Neutrophil (primary cell): Measurements from ENCODE around the gene CDH26.

Source experiments
- H3K27ac ChIP-seq: fragments of 200-600 bp; sonication (generic); 2 replicates; pipeline ENCODE4 v1.5.1; 2016; ENCODE audit warnings: mild to moderate bottlenecking, moderate library complexity
- H3K27me3 ChIP-seq: fragments of 200-600 bp; sonication (generic); 2 replicates; pipeline ENCODE4 v1.6.0; 2016; ENCODE audit warnings: mild to moderate bottlenecking
- H3K36me3 ChIP-seq: fragments of 200-600 bp; sonication (generic); 2 replicates; pipeline ENCODE4 v1.5.1; 2017
- H3K4me1 ChIP-seq, 2 experiments: fragments of 200-600 bp in 1 of 2; sonication (generic) in 1 of 2; 1 replicate in 1 of 2; 2 replicates in 1 of 2; pipeline versions ENCODE4 v1.5.1 to v1.6.1; 2013 to 2016; ENCODE audit warnings: low read depth in 1 of 2, low read length in 1 of 2, mild to moderate bottlenecking in 1 of 2, moderate library complexity in 1 of 2; ENCODE audit not compliant: control insufficient read depth in 1 of 2, insufficient read depth in 1 of 2
- H3K4me3 ChIP-seq, 2 experiments: fragments of 200-600 bp in 1 of 2; sonication (generic) in 1 of 2; 1 replicate in 1 of 2; 2 replicates in 1 of 2; pipeline ENCODE4 v1.5.1; 2013 to 2016; ENCODE audit warnings: low read depth in 1 of 2, low read length in 1 of 2, mild to moderate bottlenecking in 1 of 2, moderate library complexity in 1 of 2
- H3K9me3 ChIP-seq: fragments of 200-600 bp; sonication (generic); 2 replicates; pipeline ENCODE4 v1.5.1; 2016
- CTCF ChIP-seq: fragments of 200-600 bp; sonication (generic); IDR thresholded peaks from 2 replicates; pipeline ENCODE4 v1.5.1; 2016; ENCODE audit warnings: antibody characterized with exemption

The CDH26 gene

GRCh38 chr20:60060593-60060992 lies 102.4 kb downstream of the CDH26 start:
- peak overlapping the region; percentile 26 to 30 for H3K4me3 ChIP-seq
- no peaks in the 10 kb centered on the region for H3K27me3 ChIP-seq
- H3K4me1 ChIP-seq: peaks cover 63 to 64% of the 10 kb centered on the region in 2 experiments
- H3K9me3 ChIP-seq: no peaks in the 10 kb centered on the region
- no peak for TF ChIP-seq CTCF
- no peaks in the 10 kb centered on the region for H3K36me3 ChIP-seq
- H3K27ac ChIP-seq: peak overlapping the region; percentile 98

GRCh38 chr20:60062431-60063047 lies 104.3 kb downstream of the CDH26 start:
- H3K4me1 ChIP-seq: peaks cover 43 to 44% of the 10 kb centered on the region in 2 experiments
- no peaks in the 10 kb centered on the region for H3K36me3 ChIP-seq
- no peak overlapping the region for H3K27ac ChIP-seq
- H3K27me3 ChIP-seq: no peaks in the 10 kb centered on the region
- no peak for TF ChIP-seq CTCF
- H3K9me3 ChIP-seq: no peaks in the 10 kb centered on the region
- H3K4me3 ChIP-seq: no peak overlapping the region

DNA sequence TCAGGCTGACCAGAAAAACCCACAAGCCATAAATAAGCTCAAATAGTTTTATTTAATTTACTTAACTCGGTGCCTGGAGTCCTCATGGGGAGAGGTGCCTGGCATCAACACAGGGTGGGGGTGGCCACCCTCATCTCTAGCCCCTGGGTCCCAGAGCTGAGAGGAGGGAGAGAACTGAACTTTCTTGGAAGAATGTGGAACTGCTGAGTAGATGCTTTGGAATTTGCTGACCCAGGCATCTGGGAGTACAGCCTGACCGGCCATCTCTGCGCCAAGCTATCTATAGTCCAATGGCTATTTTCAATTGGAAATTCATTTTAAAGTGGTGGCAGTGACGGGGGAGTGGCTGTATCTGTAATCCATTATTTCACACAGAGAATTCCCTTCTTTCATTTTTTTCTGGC lies 104.8 kb downstream of the CDH26 start:
- H3K36me3 ChIP-seq: no peaks in the 10 kb centered on the region
- H3K4me3 ChIP-seq: no peak overlapping the region
- H3K27me3 ChIP-seq: no peaks in the 10 kb centered on the region
- peaks cover 38 to 39% of the 10 kb centered on the region in 2 experiments for H3K4me1 ChIP-seq
- no peaks in the 10 kb centered on the region for H3K9me3 ChIP-seq
- no peak for TF ChIP-seq CTCF
- no peak overlapping the region for H3K27ac ChIP-seq

DNA sequence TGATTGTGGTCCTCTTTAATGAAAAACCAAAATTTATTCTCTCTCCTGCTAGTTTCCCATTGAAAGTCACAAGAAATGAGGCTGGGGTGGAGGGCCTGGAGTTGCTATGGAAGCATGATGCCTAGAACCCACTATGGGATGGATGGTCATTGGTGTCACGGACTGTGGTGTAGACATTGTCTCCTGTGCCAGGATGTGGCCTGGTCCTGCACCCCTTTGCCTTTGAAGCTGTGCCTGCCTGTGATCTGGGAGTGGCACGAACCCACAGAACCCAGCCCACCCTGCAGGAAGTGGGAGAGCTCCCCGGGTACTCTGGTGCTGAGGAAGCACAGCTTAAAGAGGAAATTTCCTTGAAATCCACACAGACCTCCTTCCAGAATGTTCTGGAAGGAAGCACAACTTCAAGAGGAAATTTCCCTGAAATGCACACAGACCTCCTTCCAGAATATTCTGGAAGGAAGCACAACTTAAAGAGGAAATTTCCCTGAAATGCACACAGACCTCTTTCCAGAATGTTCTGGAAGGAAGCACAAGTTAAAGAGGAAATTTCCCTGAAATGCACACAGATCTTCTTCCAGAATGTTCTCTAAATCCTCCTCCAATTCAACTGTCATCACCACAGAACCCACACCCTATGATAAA lies 105.6 kb downstream of the CDH26 start:
- H3K4me1 ChIP-seq: peaks cover 30 to 31% of the 10 kb centered on the region in 2 experiments
- no peak overlapping the region for H3K27ac ChIP-seq
- TF ChIP-seq CTCF: no peak

More for the DNA sequence above, 105.6 kb downstream of the CDH26 start:
- H3K9me3 ChIP-seq: no peaks in the 10 kb centered on the region
- H3K36me3 ChIP-seq: no peaks in the 10 kb centered on the region
- H3K4me3 ChIP-seq: no peak overlapping the region
- no peaks in the 10 kb centered on the region for H3K27me3 ChIP-seq
